ENCODE results near the gene CLEC2D.
"Not testable (repeated sequence)": the region's sequence is repeated elsewhere in the genome, so short reads cannot be mapped to it uniquely, and the experiment has no call there.

The CLEC2D gene

DNA sequence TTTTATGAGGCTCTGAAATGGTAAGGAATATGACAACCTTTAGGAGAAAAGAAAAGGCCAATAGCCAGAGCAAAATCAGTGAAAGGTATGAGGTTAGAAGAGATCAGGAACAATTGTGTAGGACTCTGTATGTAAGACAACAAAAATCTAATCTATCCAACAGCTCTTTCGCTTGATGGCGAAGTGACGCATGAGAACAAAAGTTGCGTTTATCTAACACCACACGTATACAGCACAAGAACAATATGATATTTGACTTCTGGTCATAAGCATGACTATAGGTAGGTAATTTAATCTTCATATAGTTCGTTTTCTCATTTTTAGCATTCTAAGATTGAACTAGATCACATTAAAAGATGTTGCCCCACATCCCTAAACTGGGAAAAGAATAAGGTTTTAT, 61.9 kb downstream of the CLEC2D start:
- no peak for DNase-seq

DNA sequence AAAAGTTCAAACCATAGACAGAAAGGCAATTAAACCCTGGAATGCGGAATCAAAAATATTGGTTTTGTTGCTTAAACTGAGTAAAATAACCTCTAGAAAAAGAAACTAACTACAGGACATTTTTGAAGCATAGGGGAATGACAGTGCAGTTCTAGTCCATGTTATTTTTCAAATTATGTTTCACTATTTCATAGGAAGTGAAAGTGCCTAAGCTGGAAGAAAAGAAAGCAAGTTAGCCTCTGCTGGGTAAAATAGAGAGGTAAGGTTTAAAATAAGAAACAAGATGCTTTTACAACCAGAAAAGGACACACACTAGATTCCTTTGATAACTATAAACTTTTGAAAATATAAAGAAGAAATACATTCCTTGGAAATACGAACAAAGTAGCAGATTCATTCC, 62.3 kb downstream of the CLEC2D start:
- no peak for DNase-seq

DNA sequence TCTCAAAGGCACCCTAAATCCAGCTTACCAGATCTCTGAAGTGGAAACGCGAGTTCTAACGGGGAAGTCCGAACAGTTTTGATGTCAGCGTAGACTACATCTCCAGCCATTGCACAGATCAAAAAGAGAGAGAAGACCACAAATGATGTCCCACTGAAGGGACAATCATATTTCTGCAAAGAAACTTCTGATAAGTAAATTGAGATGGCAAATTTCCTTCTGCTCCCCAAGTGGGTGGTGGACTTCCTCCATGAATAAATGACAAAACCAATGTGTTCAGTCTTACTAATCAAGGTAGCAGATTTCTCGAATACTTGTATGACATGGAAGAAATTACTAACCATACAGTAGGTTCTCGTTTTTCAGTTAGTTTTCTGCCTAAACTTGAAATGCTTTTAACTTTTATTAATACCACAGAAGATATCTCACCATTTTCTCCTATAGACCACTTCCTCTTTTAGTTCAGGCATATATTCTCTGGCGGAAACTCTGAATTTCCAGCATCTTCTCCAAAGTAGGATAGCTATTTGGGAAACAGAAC, 63.5 kb downstream of the CLEC2D start, which contains the start of gene CLECL1:
Gene CLECL1 (minus strand): TSS at position 177 of the 541 bp plus-strand sequence.
- no peak for DNase-seq

DNA sequence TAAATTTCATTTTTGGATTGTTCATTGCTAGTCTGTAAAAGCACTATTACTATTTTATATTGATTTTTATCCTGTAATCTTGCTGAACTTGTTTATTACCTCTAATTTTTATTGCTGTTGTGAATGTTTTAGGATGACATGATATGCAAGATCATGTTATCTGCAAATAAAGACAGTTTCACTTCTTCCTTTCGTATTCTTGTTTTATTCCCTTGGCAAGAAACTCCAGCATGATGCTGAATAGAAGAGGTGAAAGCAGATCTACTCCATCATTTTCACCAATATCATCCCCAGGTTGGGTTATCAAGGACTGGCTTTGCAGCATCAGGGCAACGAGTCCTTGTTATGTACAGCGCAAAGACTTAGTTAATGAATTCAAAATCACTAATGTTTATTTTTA, 66.1 kb downstream of the CLEC2D start:
- no peak for DNase-seq

DNA sequence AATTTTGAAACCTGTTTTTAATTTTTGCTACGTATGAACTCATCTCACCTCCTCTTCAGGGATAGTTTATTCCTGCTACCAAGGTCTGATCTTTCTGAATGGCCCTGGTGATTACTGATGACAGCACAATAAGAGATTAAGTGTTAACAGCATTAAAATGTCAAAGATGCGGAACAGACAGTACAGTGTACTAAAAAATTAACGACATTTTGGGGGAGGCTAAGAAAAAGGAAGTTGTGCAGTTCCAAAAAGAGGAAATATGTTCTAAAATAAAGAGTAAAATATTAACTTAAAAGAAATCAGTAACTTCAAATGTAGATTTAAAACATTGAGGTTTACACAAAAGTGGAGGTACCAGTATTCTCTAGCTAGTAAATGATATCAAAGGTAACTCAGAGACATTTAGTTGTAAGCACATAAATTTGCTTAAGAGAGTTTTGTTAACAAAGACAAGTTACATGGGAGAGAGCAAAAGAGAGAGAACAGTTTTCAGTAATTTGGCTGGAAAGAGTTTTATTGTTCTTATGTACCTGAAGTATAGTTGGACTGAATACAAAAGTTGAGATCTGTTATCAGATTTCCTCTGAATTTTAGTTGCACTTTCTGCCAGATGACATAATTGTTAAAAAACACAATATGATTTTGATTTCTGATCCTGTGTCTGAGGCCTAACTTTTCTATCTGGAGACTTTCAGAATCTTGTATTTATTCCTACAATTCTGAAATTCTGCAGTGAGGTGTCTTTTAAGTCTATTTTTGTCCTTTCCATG, 67.6 kb downstream of the CLEC2D start:
- DNase-seq, result no peak

DNA sequence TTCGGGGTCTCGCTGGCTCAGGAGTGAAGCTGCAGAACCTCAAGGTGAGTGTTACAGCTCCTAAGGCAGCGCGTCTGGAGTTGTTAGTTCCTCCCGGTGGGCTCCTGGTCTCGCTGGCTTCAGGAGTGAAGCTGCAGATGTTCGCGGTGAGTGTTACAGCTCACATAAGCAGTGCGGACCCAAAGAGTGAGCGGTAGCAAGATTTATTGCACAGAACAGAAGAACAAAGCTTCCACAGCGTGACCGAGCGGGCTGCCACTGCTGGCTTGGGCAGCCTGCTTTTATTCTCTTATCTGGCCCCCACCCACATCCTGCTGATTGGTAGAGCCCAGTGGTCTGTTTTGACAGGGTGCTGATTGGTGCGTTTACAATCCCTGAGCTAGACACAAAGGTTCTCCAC, 69.4 kb downstream of the CLEC2D start:
- not testable (repeated sequence) for DNase-seq

DNA sequence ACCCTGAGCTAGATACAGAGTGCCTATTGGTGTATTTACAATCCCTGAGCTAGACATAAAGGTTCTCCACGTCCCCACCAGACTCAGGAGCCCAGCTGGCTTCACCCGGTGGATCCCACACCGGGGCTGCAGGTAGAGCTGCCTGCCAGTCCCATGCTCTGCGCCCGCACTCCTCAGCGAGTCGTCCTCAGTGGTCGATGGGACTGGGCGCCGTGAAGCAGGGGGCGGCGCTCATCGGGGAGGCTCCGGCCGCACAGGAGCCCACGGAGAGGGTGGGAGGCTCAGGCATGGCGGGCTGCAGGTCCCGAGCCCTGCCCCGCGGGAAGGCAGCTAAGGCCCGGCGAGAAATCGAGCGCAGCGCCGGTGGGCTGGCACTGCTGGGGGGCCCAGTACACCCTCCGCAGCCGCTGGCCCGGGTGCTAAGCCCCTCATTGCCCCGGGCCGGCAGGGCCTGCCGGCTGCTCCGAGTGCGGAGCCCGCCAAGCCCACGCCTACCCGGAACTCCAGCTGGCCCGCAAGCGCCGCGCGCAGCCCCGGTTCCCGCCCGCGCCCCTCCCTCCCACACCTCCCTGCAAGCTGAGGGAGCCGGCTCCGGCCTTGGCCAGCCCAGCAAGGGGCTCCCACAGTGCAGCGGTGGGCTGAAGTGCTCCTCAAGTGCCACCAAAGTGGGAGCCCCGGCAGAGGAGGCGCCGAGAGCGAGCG, 70.0 kb downstream of the CLEC2D start:
- DNase-seq, result not testable (repeated sequence)

DNA sequence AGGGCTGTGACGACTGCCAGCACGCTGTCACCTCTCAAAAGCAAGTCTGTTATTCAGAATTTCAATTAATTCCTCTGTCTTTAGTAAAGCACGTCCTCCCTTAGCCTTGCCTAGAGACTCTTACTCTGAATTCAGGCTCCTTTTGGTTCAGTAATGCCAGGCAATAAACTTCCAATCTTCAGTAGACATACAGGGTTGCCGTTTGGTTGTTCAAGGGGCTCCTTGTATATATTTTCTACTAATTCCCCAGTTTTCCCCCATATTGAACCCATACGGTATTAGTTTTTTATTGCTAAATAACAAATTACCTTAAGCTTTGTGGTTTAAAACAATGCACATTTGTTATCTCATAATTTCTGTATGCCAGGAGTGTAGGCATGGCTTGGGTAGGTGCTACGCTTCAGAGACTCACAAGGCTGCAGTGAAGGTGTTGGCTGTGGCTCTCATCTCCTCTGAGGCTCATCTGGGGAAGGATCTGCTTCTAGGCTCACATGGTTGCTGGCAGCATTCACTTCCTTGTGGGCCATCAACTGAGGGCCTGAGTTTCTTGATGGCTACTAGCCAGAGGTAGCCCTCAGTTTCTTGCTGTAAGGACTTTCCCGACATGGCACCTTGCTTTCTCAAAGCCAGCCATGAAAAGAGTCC, 70.7 kb downstream of the CLEC2D start:
- DNase-seq, result no peak

DNA sequence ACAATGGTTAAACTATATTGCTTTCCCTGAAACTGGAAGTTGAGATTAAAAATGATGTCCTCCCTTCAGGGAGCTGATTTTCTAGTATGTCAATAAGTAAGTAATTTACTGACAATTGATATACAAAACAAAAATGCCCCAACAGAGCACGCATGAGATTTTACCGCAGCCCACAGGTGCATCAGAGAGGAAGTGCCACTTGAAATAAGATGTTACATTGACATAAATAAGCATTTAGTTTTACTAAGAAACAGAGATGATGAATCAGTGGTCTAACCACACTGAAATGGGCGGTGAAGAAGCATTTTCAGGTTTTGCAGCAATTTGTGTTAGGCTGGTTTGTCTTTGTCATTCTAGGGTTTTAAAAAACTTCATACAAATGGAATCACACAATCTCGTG, 72.2 kb downstream of the CLEC2D start:
- no peak for DNase-seq

DNA sequence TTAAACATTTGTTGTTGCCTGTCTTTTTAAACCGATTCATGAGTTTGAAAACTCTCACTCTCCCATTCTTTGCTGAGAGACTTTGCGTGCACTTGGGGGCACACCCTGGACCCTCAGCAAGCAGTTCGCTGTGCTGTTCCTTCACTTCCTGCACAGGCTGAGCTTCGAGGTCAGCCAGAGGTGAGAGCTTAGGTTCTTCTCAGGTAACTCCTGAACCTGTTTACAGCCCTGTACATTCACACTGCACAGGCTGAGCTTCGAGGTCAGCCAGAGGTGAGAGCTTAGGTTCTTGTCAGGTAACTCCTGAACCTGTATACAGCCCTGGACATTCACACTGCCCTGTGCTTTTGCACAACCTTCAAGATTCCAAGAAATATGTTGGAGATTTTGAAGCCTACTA, 73.1 kb downstream of the CLEC2D start:
- DNase-seq, result no peak

DNA sequence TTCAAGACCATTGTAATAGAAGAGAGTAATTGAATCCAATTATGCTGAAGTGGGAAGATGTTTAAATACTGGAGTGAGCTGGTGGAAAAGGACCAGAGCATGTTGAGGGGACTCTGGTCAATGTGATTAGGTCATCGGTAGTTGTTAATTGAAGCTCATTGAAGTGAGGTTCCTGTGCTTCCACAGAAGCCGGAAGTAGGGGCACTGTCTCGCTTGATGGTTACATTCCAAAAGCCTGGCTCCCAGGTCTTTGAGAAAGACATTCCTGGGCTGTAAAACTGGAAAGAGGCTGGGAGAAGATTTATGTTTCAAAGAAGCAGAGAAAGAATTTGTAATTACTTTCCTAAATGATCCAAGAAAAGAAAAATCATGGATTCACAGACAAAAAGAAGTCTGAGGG, 75.7 kb downstream of the CLEC2D start:
- DNase-seq, result no peak

Data from NCI-H446 treated with DMSO at 0.1 percent for 48 hours (cell line).